SU-DHL-6 (cell line): Measurements from ENCODE around the gene S1PR3.

Source experiments
- EZH2phosphoT487 ChIP-seq: fragments of 200-600 bp; sonication (generic), shearing (Covaris generic); conservative IDR thresholded peaks from 2 replicates; pipeline ENCODE4 v1.6.1; 2018; ENCODE audit warnings: mild to moderate bottlenecking, antibody characterized with exemption, low read length, moderate library complexity, mixed read lengths
- TF ChIP-seq, protein P1 (sequence below): fragments of 200-600 bp; sonication (generic); IDR thresholded peaks from one replicate; pipeline ENCODE4 v1.5.1; 2017; ENCODE audit warnings: antibody characterized with exemption, mild to moderate bottlenecking, low read length, moderate library complexity; ENCODE audit not compliant: insufficient read depth, poor library complexity, severe bottlenecking

DNA sequence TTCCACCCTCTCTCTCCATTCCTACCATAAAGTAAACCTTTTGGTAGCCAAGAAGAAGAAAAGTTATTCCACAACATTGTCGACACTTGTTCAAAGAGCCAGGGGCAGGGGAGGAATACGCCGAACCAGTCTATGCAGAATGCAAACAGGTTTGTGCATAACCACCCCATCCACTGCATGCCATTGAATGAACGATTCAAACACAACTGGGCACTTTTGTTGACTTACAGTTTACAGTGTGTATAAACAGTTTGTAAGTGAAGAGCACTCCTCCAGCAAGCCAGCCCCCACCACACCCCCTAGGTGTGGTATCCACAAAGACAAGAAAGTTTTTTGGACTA, 6.8 kb upstream of the S1PR3 start:
- TF ChIP-seq, protein P1, sequence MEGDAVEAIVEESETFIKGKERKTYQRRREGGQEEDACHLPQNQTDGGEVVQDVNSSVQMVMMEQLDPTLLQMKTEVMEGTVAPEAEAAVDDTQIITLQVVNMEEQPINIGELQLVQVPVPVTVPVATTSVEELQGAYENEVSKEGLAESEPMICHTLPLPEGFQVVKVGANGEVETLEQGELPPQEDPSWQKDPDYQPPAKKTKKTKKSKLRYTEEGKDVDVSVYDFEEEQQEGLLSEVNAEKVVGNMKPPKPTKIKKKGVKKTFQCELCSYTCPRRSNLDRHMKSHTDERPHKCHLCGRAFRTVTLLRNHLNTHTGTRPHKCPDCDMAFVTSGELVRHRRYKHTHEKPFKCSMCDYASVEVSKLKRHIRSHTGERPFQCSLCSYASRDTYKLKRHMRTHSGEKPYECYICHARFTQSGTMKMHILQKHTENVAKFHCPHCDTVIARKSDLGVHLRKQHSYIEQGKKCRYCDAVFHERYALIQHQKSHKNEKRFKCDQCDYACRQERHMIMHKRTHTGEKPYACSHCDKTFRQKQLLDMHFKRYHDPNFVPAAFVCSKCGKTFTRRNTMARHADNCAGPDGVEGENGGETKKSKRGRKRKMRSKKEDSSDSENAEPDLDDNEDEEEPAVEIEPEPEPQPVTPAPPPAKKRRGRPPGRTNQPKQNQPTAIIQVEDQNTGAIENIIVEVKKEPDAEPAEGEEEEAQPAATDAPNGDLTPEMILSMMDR = no peak
- TF ChIP-seq EZH2phosphoT487 = no peak
